ACC112 (cell line): ENCODE measurements around the gene GATAD2A.

Experiments used
- H2AFZ ChIP-seq: fragments of 200-600 bp; sonication (generic); one replicate; pipeline ENCODE4 v1.6.0; 2017; ENCODE audit warnings: antibody characterized with exemption, low read length; ENCODE audit not compliant: unreplicated experiment
- H3K27ac ChIP-seq: fragments of 200-600 bp; sonication (generic); 2 replicates; pipeline ENCODE4 v1.5.1; 2014; ENCODE audit warnings: low read depth, mild to moderate bottlenecking, antibody characterized with exemption, low read length, moderate library complexity
- H3K27me3 ChIP-seq: fragments of 200-600 bp; sonication (generic); 2 replicates; pipeline ENCODE4 v1.6.1; 2014; ENCODE audit warnings: mild to moderate bottlenecking, antibody characterized with exemption, low read length, moderate library complexity, mixed read lengths; ENCODE audit not compliant: insufficient read depth
- H3K36me3 ChIP-seq: fragments of 200-600 bp; sonication (generic); 2 replicates; pipeline ENCODE4 v1.6.1; 2016; ENCODE audit warnings: mild to moderate bottlenecking, antibody characterized with exemption, low read length, moderate library complexity, mixed read lengths; ENCODE audit not compliant: insufficient read depth
- H3K4me1 ChIP-seq: fragments of 200-600 bp; sonication (generic); one replicate; pipeline ENCODE4 v1.6.1; 2016; ENCODE audit warnings: low read length, mixed read lengths; ENCODE audit not compliant: insufficient read depth, unreplicated experiment, control insufficient read depth
- H3K4me3 ChIP-seq: fragments of 200-600 bp; sonication (generic); 2 replicates; pipeline ENCODE4 v1.5.1; 2014; ENCODE audit warnings: mild to moderate bottlenecking, low read depth, low read length
- H3K79me2 ChIP-seq: fragments of 200-600 bp; sonication (generic); one replicate; pipeline ENCODE4 v1.6.0; 2016; ENCODE audit warnings: low read length; ENCODE audit not compliant: control insufficient read depth, unreplicated experiment, insufficient read depth

The GATAD2A gene

DNA sequence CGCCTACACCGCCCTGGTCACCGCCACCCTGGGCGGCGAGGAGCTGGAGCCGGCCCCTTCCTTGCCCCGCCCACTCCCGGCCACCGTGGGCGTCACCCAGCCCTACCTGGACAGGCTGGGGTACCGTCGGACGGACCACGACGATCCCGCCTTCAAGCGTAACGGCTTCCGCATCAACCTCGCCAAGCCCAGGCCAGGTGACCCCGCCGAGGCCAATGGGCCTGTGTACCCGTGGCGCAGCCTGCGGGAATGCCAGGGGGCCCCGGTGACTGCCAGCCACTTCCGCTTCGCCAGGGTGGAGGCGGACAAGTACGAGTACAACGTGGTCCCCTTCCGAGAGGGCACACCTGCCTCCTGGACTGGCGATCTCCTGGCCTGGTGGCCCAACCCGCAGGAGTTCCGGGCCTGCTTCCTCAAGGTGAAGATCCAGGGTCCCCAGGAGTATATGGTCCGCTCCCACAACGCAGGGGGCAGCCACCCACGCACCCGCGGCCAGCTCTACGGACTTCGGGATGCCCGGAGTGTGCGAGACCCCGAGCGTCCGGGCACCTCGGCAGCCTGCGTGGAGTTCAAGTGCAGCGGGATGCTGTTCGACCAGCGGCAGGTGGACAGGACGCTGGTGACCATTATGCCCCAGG, 139.6 kb downstream of the GATAD2A start:
- Histone ChIP-seq H2AFZ (no peak overlapping the region), H3K27ac (no peak overlapping the region), H3K4me1 (no peaks in the 10 kb centered on the region), H3K4me3 (no peak overlapping the region), H3K27me3 (no peaks in the 10 kb centered on the region), H3K36me3 (no peaks in the 10 kb centered on the region), H3K79me2 (no peaks in the 10 kb centered on the region)

GRCh38 chr19:19545707-19546106, 140.2 kb downstream of the GATAD2A start:
- Histone ChIP-seq H3K36me3 (no peaks in the 10 kb centered on the region), H3K79me2 (no peaks in the 10 kb centered on the region), H3K4me1 (no peaks in the 10 kb centered on the region), H3K27me3 (no peaks in the 10 kb centered on the region), H3K4me3 (no peak overlapping the region), H3K27ac (no peak overlapping the region), H2AFZ (no peak overlapping the region)

- Histone ChIP-seq H3K27me3 (no peaks in the 10 kb centered on the region), H2AFZ (no peak overlapping the region), H3K36me3 (no peaks in the 10 kb centered on the region)
Observed at GRCh38 chr19:19546751-19547162, 141.3 kb downstream of the GATAD2A start.

DNA sequence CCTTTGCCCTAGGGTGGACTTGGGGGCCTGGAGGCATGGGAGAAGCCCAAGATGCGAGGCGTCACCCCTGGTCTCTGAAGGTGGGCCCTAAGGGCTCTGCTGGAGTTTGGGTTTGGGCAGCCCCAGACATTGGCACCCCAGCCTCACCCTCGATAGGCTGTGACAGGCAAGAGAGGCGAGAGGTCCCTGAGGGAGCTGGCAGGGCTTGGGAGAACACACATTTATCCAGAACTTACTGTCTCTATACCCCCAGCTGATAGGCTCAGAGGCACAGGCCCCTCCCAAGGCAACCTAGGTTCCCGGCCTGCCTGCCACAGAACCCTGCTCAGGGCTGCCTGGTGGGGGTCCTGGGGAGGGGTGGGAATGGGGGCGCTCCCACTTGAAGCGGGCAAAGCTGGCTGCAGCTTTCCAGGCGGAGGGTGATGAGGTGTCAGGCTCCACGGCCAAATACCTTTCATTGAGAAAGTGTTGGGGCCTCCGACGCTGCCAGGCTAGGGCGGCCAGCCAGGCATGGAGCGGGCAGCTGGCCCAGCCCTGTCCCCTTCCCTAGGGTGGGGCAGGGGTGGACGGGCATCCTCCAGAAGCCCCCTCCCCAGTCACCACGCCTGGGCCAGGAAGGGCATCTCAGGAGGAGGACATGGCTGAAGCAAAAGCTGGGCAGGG, 142.3 kb downstream of the GATAD2A start:
- Histone ChIP-seq H2AFZ (no peak overlapping the region), H3K27me3 (no peaks in the 10 kb centered on the region), H3K4me3 (no peak overlapping the region), H3K27ac (no peak overlapping the region), H3K4me1 (no peaks in the 10 kb centered on the region), H3K79me2 (no peaks in the 10 kb centered on the region), H3K36me3 (no peaks in the 10 kb centered on the region)

More at GRCh38 chr19:19546751-19547162, 141.3 kb downstream of the GATAD2A start:
- H3K4me1 ChIP-seq: no peaks in the 10 kb centered on the region
- H3K4me3 ChIP-seq: no peak overlapping the region
- no peaks in the 10 kb centered on the region for H3K79me2 ChIP-seq
- H3K27ac ChIP-seq: no peak overlapping the region

DNA sequence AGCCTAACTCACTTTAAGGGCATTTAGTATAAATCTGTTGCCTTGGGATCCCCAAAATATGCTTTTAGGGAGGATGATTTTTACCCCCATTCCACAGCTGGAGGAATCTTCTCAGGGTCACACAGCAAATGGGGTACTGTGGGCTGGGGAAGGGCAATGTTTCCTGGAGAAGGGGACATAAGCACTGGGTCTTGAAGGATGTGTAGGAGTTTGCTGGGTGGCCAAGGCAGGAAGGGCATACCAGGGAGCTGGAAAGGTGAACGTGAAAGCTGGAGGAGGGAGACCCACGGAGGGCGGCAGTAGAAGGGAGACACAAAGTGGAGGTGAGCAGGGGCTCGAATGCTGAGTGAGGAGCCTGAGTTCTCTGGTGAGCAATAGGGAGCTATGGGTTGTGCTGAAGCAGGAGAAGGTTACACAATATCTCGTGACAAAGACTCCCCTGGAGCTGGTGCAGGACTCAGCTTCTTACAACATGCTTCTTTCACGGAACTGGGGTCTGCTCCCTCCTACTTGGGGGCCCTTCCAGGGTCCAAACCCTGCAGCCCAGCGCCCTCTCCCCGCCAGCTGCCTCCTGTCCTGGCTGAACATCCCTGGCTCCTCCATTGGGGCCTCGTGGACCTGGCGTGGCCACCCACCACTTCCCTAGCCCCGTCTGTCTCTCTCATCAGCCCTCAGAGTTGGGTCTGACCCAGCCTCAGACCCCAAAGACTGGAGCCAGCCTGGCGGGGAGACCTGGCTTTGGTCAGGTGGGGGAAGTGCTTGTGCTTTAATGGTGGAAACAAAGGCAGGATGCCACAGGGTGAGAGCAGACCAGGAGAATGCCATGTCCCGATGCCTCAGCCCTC, 143.7 kb downstream of the GATAD2A start:
- no peak overlapping the region for H3K4me3 ChIP-seq
- no peaks in the 10 kb centered on the region for H3K4me1 ChIP-seq
- H3K27me3 ChIP-seq: no peaks in the 10 kb centered on the region
- H2AFZ ChIP-seq: no peak overlapping the region
- H3K27ac ChIP-seq: no peak overlapping the region
- no peaks in the 10 kb centered on the region for H3K36me3 ChIP-seq
- H3K79me2 ChIP-seq: no peaks in the 10 kb centered on the region

GRCh38 chr19:19549804-19550464, 144.5 kb downstream of the GATAD2A start:
- Histone ChIP-seq H3K27me3 (no peaks in the 10 kb centered on the region), H2AFZ (no peak overlapping the region), H3K4me3 (no peak overlapping the region), H3K79me2 (no peaks in the 10 kb centered on the region), H3K27ac (no peak overlapping the region), H3K4me1 (no peaks in the 10 kb centered on the region), H3K36me3 (no peaks in the 10 kb centered on the region)

DNA sequence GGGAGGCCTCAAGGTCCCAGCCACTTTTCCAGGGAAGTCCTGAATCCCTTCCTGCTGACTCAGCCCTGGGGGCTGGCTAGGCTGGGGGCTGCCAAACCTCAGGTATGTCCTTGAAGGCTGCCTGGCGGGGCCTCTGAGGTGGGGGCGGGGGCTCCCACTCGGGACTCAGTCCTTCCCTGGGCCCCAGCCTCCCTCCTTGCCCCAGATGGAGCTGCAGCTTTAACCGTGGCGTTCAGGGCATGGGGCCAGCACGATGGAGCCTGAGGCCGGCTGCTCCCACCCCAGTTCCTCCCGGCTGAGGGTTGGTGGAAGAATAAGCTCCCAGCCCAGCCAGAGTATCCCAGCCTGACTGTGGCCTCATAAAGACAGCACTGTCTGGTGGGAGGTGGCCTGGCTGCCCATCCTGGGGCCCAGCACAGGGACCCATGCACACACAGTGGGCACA, 145.0 kb downstream of the GATAD2A start:
- no peaks in the 10 kb centered on the region for H3K4me1 ChIP-seq
- no peak overlapping the region for H3K4me3 ChIP-seq
- no peaks in the 10 kb centered on the region for H3K36me3 ChIP-seq
- no peaks in the 10 kb centered on the region for H3K79me2 ChIP-seq
- H2AFZ ChIP-seq: no peak overlapping the region
- no peaks in the 10 kb centered on the region for H3K27me3 ChIP-seq
- H3K27ac ChIP-seq: no peak overlapping the region

DNA sequence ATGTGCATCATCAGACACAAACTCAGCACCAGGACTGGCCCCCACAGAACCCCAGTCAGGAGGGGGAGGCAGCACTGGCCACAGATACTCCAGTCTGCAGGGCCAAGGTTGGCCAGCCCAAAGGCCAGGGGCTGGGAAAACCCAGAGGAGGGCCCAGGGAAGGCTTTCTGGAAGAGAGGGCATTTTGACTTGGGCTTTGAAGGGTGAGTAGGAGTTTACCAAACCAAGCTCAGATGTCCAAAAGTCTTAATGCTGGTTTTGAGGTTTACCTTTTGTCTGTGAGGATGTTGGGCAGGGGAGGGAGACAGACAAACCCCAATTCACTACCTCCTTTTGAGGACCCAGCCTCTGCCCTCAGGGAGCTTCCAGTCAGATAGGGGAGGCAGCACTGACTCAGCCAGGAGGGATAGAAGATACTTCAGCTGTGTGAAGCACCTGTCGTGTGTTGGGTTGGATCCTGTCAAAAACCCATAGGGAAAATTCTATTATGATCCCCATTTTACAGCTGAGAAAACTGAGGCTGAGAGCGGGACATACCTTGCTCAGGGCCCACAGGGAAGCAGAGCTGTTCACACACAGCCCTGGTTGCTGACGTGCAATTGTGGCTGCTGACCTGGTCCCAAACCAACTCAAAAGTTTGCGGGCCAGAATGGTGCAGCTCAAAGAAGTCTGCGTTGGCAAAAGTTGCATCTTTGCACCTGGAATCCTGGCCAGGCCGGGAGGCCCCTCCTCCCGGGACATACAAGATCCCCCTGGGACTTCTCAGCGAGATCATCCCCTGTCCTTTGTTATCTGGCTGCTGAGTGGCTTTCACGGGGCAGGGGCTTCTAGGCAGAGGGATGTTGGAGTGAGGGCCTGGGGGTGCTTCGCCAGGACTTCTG, 145.7 kb downstream of the GATAD2A start:
- Histone ChIP-seq H3K27ac (no peak overlapping the region), H2AFZ (no peak overlapping the region)

GRCh38 chr19:19551853-19552192, 146.3 kb downstream of the GATAD2A start:
- H3K27ac ChIP-seq: no peak overlapping the region
- no peaks in the 10 kb centered on the region for H3K79me2 ChIP-seq
- H3K27me3 ChIP-seq: no peaks in the 10 kb centered on the region
- H3K36me3 ChIP-seq: no peaks in the 10 kb centered on the region
- H3K4me1 ChIP-seq: no peaks in the 10 kb centered on the region
- no peak overlapping the region for H2AFZ ChIP-seq
- H3K4me3 ChIP-seq: no peak overlapping the region

More for the DNA sequence above, 145.7 kb downstream of the GATAD2A start:
- H3K4me1 ChIP-seq: no peaks in the 10 kb centered on the region
- H3K36me3 ChIP-seq: no peaks in the 10 kb centered on the region
- no peak overlapping the region for H3K4me3 ChIP-seq
- H3K79me2 ChIP-seq: no peaks in the 10 kb centered on the region
- H3K27me3 ChIP-seq: no peaks in the 10 kb centered on the region

- H3K79me2 ChIP-seq: no peaks in the 10 kb centered on the region
- H2AFZ ChIP-seq: no peak overlapping the region
- H3K4me3 ChIP-seq: no peak overlapping the region
- H3K27me3 ChIP-seq: no peaks in the 10 kb centered on the region
- H3K4me1 ChIP-seq: no peaks in the 10 kb centered on the region
- no peaks in the 10 kb centered on the region for H3K36me3 ChIP-seq
- H3K27ac ChIP-seq: no peak overlapping the region
Observed at GRCh38 chr19:19552798-19553197, 147.3 kb downstream of the GATAD2A start.
